CD4-positive, alpha-beta T cell treated with Interleukin-17A for 4 hours (primary cell): ENCODE data around the gene C2orf81.
"Not testable (repeated sequence)": the region's sequence is repeated elsewhere in the genome, so short reads cannot be mapped to it uniquely, and the experiment has no call there.

Experiments used
- DNase-seq: peaks from one replicate; pipeline ENCODE4 v3.0.0-alpha.2; 2020; ENCODE audit warnings: mixed read lengths

Gene C2orf81

DNA sequence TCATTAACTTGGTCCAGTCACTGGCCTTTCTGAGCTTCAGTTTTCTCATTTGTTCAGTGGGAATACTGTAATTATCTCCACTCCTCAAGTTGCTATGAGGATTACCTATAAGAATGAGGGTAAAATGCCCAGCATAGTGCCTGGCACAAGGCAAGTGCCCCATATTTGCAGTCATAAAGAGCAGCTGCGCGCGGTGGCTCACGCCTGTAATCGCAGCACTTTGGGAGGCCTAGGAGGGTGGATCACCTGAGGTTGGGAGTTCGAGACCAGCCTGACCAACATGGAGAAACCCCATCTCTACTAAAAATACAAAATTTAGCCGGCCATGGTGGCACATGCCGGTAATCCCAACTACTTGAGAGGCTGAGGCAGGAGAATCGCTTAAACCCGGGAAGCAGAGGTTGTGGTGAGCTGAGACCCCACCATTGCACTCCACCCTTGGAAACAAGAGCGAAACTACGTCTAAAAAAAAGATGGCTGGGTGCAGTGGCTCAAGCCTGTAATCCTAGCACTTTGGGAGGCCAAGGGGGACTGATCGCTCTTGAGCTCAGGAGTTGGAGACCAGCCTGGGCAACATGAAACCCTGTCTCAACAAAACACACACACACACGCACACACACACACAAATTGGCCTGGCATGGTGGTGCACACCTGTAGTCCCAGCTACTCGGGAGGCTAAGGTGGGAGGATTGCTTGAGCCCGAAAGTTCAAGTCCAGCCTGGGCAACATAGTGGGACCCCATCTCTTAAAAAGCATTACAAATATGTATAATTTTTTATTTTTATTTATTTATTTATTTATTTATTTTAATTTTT is 21.3 kb upstream of the C2orf81 start:
- not testable (repeated sequence) for DNase-seq

DNA sequence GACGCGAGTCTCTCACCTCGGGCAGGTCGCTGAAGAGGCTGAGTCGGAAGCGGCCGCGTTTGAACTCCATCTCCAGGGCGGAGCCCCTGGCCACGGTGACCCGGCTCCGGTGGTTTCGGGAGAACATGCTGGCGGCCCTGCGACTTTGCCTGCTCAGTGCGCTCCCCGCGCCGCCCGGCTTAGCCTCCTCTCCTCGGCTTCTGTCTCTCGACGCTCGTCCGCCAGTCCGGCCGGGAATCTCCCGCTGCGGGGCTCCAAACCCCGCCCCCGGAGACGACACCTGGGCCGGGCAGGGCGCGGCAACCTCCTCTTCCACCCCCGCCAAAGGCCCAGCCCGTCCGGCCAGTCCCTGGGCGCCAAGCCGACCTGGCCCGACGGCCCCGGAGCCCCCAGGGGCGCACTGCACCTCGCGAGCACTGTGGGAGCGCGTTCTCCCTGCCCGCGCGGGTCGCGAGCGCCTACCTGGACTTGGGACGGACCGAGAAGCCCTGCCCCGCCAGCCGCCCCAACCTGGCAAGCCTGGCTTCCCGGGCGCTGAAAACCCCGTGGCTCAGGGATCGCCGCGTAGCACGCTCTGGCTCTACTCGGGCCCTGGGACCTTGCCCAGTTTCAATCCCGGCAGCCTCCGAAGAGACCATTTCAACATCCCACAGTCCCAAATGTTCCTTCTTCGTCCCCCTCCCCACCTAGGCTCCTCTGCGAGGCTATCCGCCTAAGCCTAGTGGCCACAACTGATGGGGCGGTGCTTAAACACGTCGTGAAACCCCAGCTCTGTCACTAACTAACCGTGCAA is 20.5 kb upstream of the C2orf81 start, which contains the start of gene RTKN:
Gene RTKN, minus strand, starts transcription at position 248 of the 793 bp plus-strand sequence. Its CDS starts 121 bp downstream, at position 127.
- peak; percentile 34 for DNase-seq

DNA sequence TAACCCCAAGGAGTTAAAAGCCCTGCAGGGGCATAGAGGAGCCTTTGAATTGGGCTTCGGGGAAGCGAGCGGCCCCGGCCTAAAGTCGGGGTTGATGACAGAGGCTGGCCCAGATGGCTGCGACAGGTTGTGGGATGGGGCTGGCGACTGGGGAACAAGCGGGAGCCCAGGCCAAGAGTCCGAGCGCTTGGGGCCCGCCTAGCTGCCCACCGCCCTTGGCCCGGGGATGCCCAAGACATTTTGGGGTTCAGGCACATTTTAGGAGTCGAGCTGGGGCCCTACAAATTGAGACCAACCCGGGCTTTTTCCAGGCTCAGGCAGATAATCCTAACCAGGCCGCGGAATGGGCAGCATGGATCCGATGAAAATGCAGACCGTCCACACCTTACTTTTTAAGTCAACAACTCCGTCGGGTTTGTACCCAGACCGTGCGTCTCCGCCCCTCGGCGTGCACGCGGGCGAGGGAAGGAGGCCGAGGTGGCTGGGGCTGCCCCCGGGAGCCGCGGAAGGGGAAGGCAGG is 19.8 kb upstream of the C2orf81 start:
- no peak for DNase-seq

DNA sequence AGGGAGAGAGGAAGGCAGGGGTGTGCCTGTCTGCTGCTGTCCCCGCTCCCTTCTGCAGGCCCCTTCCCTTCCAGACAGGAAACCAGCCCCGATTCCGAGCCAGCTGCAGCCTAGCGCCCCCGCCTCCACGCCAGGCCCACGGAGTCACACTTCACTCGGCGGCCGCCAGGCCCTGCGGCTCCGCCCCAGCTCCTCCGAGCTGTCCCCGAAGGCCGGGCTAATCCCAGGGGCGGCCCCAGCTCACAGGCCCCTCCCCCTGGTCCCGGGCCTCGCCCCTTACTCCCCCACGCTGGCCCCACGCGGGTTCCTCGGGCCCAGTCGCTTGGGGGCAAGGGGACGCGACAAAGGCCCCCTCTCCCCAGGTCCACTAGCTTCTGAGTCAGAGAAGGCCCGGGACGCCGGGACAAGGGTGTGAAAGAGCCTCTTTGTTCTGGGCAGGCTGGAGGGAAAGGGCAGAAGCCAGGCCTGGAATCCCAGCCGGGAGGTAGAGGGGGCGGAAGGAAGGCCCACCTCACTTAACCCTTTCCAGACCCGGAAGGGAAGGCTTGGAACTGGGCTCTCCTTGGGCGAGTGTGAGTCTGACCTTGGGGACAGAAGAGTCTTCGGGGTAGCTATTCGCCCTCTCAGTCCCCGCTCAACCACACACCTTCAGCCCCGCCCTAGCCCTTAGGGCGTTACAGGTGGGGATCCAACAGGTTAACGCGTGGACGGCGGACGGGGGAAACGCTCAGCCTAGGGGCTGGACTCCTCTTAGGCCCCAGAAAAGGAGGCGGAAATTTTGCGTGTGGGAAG is 19.2 kb upstream of the C2orf81 start:
- DNase-seq, result peak; percentile 56

GRCh38 chr2:74439803-74440377 is 18.5 kb upstream of the C2orf81 start:
- DNase-seq, result no peak

- no peak for DNase-seq
Measured at GRCh38 chr2:74439373-74439772, 18.0 kb upstream of the C2orf81 start.

- no peak for DNase-seq
Measured at GRCh38 chr2:74438248-74438647, 16.8 kb upstream of the C2orf81 start.

GRCh38 chr2:74436848-74437695 is 15.7 kb upstream of the C2orf81 start:
- no peak for DNase-seq

DNA sequence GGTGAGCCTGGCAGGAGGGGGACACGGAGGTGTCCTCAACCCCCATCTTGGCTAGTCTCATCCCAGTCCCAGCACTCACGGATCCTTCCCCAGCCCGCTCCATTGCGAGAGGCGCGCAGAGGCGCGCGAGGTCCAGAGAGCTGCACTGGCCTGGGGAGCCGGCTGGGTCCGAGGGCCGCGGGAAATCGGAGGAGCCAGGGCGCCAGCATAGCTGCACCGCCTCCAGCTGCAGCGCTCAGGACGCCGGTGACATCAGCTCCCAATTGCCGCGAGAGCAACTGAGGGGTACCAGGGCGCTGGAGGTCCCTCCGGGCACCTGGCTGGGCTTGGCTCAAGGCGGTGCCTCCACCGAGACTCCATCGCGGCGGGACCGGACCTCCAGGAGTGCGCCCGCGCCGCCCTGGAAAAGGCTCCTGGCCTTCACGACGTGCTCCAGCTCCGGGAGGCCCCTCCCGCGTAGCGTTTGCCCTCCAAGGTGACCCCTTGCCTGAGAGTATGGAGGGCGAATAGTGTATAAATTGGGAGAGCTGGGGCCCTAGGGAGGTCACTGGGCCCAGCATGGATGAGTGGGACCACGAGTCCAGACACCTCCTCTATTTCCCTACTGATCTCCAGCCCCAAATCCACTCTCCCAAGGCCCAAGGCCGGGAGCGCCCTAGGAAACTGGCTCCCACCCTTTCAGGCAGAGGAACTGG is 14.8 kb upstream of the C2orf81 start:
- no peak for DNase-seq

- no peak for DNase-seq
Measured at GRCh38 chr2:74430502-74430901, 9.1 kb upstream of the C2orf81 start.

- DNase-seq, result no peak
Measured at GRCh38 chr2:74429487-74430451, 8.3 kb upstream of the C2orf81 start.

DNA sequence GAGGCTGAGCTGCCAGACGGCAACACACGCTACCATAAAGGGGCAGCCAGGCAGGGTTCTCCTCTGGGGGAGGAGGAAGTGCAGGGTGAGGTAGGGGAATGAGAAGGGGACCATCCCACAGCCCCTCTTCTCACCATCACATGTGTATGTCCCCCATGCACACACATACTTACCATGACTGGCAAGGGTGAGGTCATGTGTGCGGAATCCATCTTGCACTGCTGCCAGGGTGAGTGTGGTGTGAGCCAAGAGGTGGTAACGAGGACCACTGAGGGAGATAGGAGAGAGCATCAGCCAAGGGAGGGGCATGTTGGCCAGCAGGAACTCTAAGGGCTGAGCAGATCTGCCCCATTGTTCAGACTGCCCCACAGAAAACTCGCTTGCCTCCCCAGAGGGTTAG is 7.3 kb upstream of the C2orf81 start:
- no peak for DNase-seq

DNA sequence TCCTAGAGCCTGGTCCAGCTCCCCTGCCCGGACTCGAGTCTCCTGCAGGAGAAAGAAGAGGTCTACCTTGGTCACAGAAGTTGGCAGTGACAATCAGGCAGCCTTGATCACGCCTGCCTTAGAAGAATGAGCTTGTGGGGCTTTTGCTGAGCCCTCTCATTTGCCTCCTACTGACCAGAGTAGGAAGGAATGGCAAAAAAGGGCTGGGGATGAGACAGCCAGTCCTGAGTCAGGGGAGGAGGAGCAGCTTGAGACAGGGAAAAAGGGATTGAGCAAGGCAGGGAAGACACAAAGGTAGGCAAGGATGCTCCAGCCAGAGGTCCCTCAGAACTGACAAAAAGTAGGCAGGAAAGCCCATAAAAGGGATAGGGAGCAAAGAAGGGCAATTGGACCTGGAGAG is 6.1 kb upstream of the C2orf81 start:
- DNase-seq, result no peak

DNA sequence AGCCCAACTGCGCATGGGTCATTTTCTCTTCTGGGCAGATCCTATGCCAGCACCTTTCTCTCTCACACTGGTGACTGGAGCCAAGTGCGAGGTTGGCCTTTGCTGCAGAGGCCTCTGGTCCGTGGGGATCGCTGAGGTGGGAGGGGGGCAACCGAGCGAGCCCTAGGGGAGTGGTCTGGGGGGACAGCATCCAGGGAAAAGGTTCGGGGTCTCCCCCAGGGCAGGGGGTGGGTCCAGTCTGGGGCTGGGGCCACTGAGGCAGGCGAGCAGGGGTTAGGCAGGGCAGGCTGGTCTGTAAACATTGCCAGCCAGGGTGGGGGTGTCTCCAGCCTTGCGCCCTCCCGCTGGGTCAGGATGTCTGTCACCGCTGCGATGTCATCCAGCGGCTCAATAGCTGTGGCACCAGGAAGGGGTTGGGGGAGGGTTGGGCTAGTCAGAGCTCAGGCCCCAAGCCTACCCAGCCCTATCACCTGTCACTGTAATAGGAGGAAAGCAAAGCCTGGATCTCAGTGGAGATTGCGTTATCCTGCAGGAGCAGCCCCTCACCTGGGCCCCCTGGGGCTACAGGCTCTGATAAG is 4.9 kb upstream of the C2orf81 start:
- DNase-seq, result no peak

DNA sequence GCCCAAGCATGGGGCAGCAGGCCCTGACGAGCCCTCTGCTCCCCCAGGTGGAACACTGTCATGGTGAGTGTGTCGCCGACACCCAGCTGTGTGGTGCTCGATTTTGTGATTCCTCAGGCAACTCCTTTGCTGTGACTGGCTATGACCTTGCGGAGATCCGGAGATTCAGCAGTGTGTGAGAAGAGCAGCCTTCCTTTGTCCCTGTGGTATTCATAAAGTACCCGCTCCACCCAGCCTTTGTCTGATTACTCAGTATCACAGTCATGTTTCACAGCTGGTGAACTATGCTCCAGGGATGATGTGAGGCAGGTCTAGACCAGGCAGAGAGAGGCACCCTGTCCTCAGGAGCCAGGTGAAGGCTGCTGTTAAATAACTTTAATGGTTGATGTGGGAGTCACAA is 4.1 kb upstream of the C2orf81 start:
- no peak for DNase-seq

DNA sequence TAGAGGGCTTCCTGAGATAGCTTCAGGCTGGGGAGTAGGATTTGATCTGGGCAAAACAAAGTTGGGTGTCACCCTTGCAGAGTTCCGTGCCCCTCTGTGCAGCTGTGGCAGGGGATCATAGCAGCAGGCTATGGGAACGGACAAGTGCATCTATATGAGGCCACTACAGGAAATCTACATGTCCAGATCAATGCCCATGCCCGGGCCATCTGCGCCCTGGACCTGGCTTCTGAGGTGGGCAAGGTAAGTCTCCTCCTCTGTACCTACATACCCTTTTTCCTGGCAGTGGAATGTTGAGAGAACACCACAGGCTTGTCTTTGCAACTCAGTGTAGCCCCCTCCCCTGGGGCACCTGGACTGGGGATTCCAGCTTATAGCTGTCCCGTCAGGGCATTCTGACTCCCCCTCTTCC is 3.6 kb upstream of the C2orf81 start:
- no peak for DNase-seq

DNA sequence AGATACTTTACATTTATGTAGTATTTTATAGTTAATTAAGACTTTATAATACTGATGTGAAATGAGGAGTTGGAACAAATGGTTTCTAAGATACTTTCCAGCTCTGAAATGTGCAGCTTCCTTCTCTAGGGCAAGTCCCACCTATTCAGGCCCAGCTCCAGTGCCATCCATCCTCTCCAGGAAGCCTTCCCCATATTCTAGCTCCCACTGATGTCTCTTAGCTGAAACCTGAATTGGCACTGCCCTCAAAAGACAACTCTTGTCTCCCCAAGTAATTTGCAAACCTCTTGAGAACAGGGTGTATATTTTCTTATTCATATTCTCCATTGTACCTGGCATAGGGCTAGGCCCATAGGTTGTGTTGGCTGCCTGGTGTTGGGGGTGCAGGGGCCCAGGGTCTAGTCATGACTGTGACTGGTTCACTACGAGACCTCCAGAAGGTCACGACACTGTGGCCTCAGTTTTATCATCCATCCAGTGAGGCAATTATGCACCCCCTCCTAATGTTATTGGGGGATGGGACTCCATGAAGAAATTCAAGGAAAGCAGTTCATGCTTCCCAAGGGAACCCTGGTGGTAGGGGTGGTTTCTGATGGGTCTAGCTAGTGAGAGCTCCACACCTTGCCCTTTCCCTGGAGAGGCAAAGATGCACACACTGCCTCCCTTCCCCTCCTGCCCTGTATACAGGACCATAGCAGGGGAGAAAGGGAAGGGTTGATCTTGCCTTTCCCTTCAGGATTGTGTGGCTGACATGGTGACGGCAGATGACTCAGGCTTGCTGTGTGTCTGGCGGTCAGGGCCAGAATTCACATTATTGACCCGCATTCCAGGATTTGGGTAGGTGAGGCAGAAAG is 2.9 kb upstream of the C2orf81 start:
- DNase-seq, result no peak
